SK-N-MC (cell line): ENCODE measurements around the gene SYNPO2.

Experiments
- DNase-seq: peaks from one replicate; pipeline ENCODE4 v3.0.0-alpha.2; 2011; ENCODE audit warnings: low read depth, low spot score
- H3K27ac ChIP-seq: fragments of 200-600 bp; sonication (generic); 2 replicates; pipeline ENCODE4 v1.5.1; 2016; ENCODE audit warnings: mixed run types
- H3K36me3 ChIP-seq: fragments of 200-600 bp; sonication (generic); 2 replicates; pipeline ENCODE4 v1.6.1; 2017; ENCODE audit warnings: antibody characterized with exemption, low read length, mixed read lengths; ENCODE audit not compliant: insufficient read depth
- H3K4me3 ChIP-seq: fragments of 200-600 bp; sonication (generic); 2 replicates; pipeline ENCODE4 v1.5.1; 2016
- H3K9ac ChIP-seq: fragments of 200-600 bp; sonication (generic); 2 replicates; pipeline ENCODE4 v1.8.0; 2017; ENCODE audit warnings: mixed run types, mixed read lengths; ENCODE audit not compliant: insufficient read length
- H3K9me3 ChIP-seq: fragments of 200-600 bp; sonication (generic); 2 replicates; pipeline ENCODE4 v1.6.1; 2017; ENCODE audit warnings: low read depth, mild to moderate bottlenecking, antibody characterized with exemption, low read length, moderate library complexity, mixed read lengths
- EZH2 ChIP-seq: fragments of 200-600 bp; sonication (generic); IDR thresholded peaks from one replicate; pipeline ENCODE4 v1.6.1; 2017; ENCODE audit warnings: antibody characterized with exemption
- FOXP2 ChIP-seq: optimal IDR thresholded peaks from 2 replicates; pipeline ENCODE3; 2011; ENCODE audit warnings: mild to moderate bottlenecking, moderate library complexity; ENCODE audit not compliant: insufficient read depth; ENCODE audit errors: extremely low read length, control extremely low read depth
- POLR2AphosphoS5 ChIP-seq: IDR thresholded peaks from 2 replicates; pipeline ENCODE4 v1.6.1; 2012; ENCODE audit warnings: mild to moderate bottlenecking, low read depth, low read length, borderline replicate concordance

The SYNPO2 gene

GRCh38 chr4:118898684-118899138, 10.1 kb downstream of the SYNPO2 start:
- H3K36me3 ChIP-seq: no peaks in the 10 kb centered on the region
- DNase-seq: no peak
- H3K9me3 ChIP-seq: no peaks in the 10 kb centered on the region
- no peak overlapping the region for H3K4me3 ChIP-seq
- TF ChIP-seq FOXP2: no peak
- TF ChIP-seq POLR2AphosphoS5: no peak
- no peak for TF ChIP-seq EZH2
- no peak overlapping the region for H3K9ac ChIP-seq
- no peak overlapping the region for H3K27ac ChIP-seq

- no peak for DNase-seq
- no peaks in the 10 kb centered on the region for H3K9me3 ChIP-seq
- no peak overlapping the region for H3K4me3 ChIP-seq
- TF ChIP-seq EZH2: no peak
- TF ChIP-seq POLR2AphosphoS5: no peak
- TF ChIP-seq FOXP2: no peak
- H3K36me3 ChIP-seq: no peaks in the 10 kb centered on the region
- no peak overlapping the region for H3K27ac ChIP-seq
- no peak overlapping the region for H3K9ac ChIP-seq
These were observed 15.8 kb downstream of the SYNPO2 start for GRCh38 chr4:118904418-118904817.

GRCh38 chr4:118904935-118905334, 16.3 kb downstream of the SYNPO2 start:
- DNase-seq: no peak
- Histone ChIP-seq H3K9me3 (no peaks in the 10 kb centered on the region), H3K36me3 (no peaks in the 10 kb centered on the region), H3K4me3 (no peak overlapping the region), H3K9ac (no peak overlapping the region), H3K27ac (no peak overlapping the region)
- TF ChIP-seq EZH2 (no peak), POLR2AphosphoS5 (no peak), FOXP2 (no peak)

- H3K4me3 ChIP-seq: no peak overlapping the region
- H3K27ac ChIP-seq: no peak overlapping the region
- no peaks in the 10 kb centered on the region for H3K36me3 ChIP-seq
- H3K9ac ChIP-seq: no peak overlapping the region
- no peak for DNase-seq
- H3K9me3 ChIP-seq: no peaks in the 10 kb centered on the region
- TF ChIP-seq EZH2 (no peak), POLR2AphosphoS5 (no peak), FOXP2 (no peak)
These were observed 16.9 kb downstream of the SYNPO2 start for GRCh38 chr4:118905566-118905965.

GRCh38 chr4:118909173-118909956, 20.7 kb downstream of the SYNPO2 start:
- Histone ChIP-seq H3K4me3 (no peak overlapping the region), H3K9me3 (no peaks in the 10 kb centered on the region), H3K27ac (no peak overlapping the region), H3K9ac (no peak overlapping the region), H3K36me3 (no peaks in the 10 kb centered on the region)
- no peak for DNase-seq
- TF ChIP-seq POLR2AphosphoS5 (no peak), EZH2 (no peak), FOXP2 (no peak)

- H3K9me3 ChIP-seq: no peaks in the 10 kb centered on the region
- H3K36me3 ChIP-seq: no peaks in the 10 kb centered on the region
- TF ChIP-seq FOXP2 (no peak), POLR2AphosphoS5 (no peak), EZH2 (no peak)
- H3K27ac ChIP-seq: no peak overlapping the region
- no peak overlapping the region for H3K4me3 ChIP-seq
- DNase-seq: no peak
- no peak overlapping the region for H3K9ac ChIP-seq
These were observed 21.6 kb downstream of the SYNPO2 start for GRCh38 chr4:118910221-118910620.

- H3K9ac ChIP-seq: no peak overlapping the region
- H3K36me3 ChIP-seq: no peaks in the 10 kb centered on the region
- no peak overlapping the region for H3K27ac ChIP-seq
- H3K9me3 ChIP-seq: no peaks in the 10 kb centered on the region
- DNase-seq: no peak
- H3K4me3 ChIP-seq: no peak overlapping the region
- TF ChIP-seq FOXP2: no peak
- TF ChIP-seq POLR2AphosphoS5: no peak
- no peak for TF ChIP-seq EZH2
These were observed 22.6 kb downstream of the SYNPO2 start for GRCh38 chr4:118911238-118911703.

- Histone ChIP-seq H3K27ac (no peak overlapping the region), H3K9me3 (no peaks in the 10 kb centered on the region), H3K9ac (no peak overlapping the region), H3K36me3 (no peaks in the 10 kb centered on the region), H3K4me3 (no peak overlapping the region)
- TF ChIP-seq POLR2AphosphoS5 (no peak), EZH2 (no peak), FOXP2 (no peak)
- no peak for DNase-seq
These were observed 26.8 kb downstream of the SYNPO2 start for GRCh38 chr4:118915468-118915867.

- Histone ChIP-seq H3K9me3 (no peaks in the 10 kb centered on the region), H3K9ac (no peak overlapping the region), H3K27ac (no peak overlapping the region), H3K36me3 (no peaks in the 10 kb centered on the region), H3K4me3 (no peak overlapping the region)
- no peak for DNase-seq
- TF ChIP-seq EZH2: no peak
- no peak for TF ChIP-seq FOXP2
These were observed 28.1 kb downstream of the SYNPO2 start for GRCh38 chr4:118916691-118917289.

GRCh38 chr4:118917582-118917981, 28.9 kb downstream of the SYNPO2 start:
- no peak for DNase-seq
- Histone ChIP-seq H3K27ac (no peak overlapping the region), H3K9ac (no peak overlapping the region), H3K36me3 (no peaks in the 10 kb centered on the region), H3K4me3 (no peak overlapping the region), H3K9me3 (no peaks in the 10 kb centered on the region)
- TF ChIP-seq FOXP2 (no peak), EZH2 (no peak), POLR2AphosphoS5 (no peak)
